HEK293T (cell line): ENCODE data around the gene CD300A.

Experiments
- BHLHE40 ChIP-seq: fragments of 450-650 bp; IDR thresholded peaks from 2 replicates; pipeline ENCODE4 v1.6.1; 2016; ENCODE audit warnings: mild to moderate bottlenecking, moderate library complexity, borderline replicate concordance
- CTBP1 ChIP-seq: fragments of 450-650 bp; IDR thresholded peaks from 2 replicates; pipeline ENCODE4 v1.6.1; 2016; ENCODE audit warnings: borderline replicate concordance
- ELF4 ChIP-seq: fragments of 450-650 bp; IDR thresholded peaks from 2 replicates; pipeline ENCODE4 v1.6.1; 2017; ENCODE audit warnings: antibody characterized with exemption
- SP1 ChIP-seq: fragments of 450-650 bp; IDR thresholded peaks from 2 replicates; pipeline ENCODE4 v1.6.1; 2017
- SUZ12 ChIP-seq: fragments of 450-650 bp; IDR thresholded peaks from 2 replicates; pipeline ENCODE4 v1.6.1; 2016; ENCODE audit warnings: mild to moderate bottlenecking
- TARDBP ChIP-seq: fragments of 450-650 bp; IDR thresholded peaks from 2 replicates; pipeline ENCODE4 v1.6.1; 2016

DNA sequence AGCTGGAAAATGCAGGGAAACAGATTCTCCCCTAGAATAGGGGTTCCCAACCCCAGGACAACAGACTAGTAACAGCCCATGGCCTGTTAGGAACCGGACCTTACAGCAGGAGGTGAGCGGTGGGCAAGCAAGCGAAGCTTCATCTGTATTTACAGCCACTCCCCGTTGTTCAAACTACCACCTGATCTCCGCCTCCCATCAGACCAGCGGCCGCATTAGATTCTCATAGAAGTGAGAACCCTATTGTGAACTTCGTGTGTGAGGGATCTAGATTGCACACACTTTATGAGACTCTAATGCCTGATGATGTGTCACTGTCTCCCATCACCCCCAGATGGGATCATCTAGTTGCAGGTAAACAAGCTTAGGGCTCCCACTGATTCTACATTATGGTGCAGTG, 61.3 kb downstream of the CD300A start:
- no peak for TF ChIP-seq CTBP1
- TF ChIP-seq SP1 = no peak
- no peak for TF ChIP-seq TARDBP
- TF ChIP-seq BHLHE40 = no peak
- TF ChIP-seq ELF4 = no peak
- TF ChIP-seq SUZ12 = no peak
